COR-L47 (cell line): ENCODE results near the gene DLX1.

Experiments used
- DNase-seq: peaks from one replicate; lab custom pipeline; 2025; lab: John Stamatoyannopoulos, UW

Gene DLX1

GRCh38 chr2:172087207-172087779 is 2.0 kb downstream of the DLX1 start:
- no peak for DNase-seq

- DNase-seq: no peak
Observed at GRCh38 chr2:172087780-172088244, 2.5 kb downstream of the DLX1 start.

- DNase-seq: no peak
Observed at GRCh38 chr2:172088245-172089004, 3.1 kb downstream of the DLX1 start.

- no peak for DNase-seq
Observed at GRCh38 chr2:172089005-172089504, 3.7 kb downstream of the DLX1 start.

- DNase-seq: no peak
Observed at GRCh38 chr2:172089633-172090032, 4.3 kb downstream of the DLX1 start.

GRCh38 chr2:172090044-172090961 is 5.0 kb downstream of the DLX1 start:
- peak; percentile 58 for DNase-seq

- DNase-seq: no peak
Observed at GRCh38 chr2:172091000-172091641, 5.8 kb downstream of the DLX1 start.

- peak; percentile 95 for DNase-seq
Observed at GRCh38 chr2:172091761-172092566, 6.7 kb downstream of the DLX1 start.

GRCh38 chr2:172092716-172093415 is 7.6 kb downstream of the DLX1 start:
- DNase-seq: no peak

- DNase-seq: peak; percentile 26
Observed at GRCh38 chr2:172093416-172094293, 8.3 kb downstream of the DLX1 start.

- peak; percentile 48 for DNase-seq
Observed at GRCh38 chr2:172094294-172095145, 9.2 kb downstream of the DLX1 start.

GRCh38 chr2:172095146-172095904 is 10.0 kb downstream of the DLX1 start:
- DNase-seq: peak; percentile 65

- peak; percentile 58 for DNase-seq
Observed at GRCh38 chr2:172095905-172096625, 10.8 kb downstream of the DLX1 start.

- peak; percentile 63 for DNase-seq
Observed at GRCh38 chr2:172096626-172097547, 11.6 kb downstream of the DLX1 start.

- DNase-seq: peak; percentile 49
Observed at GRCh38 chr2:172097557-172098131, 12.3 kb downstream of the DLX1 start.

GRCh38 chr2:172098287-172098649 is 13.0 kb downstream of the DLX1 start:
- no peak for DNase-seq
